GM21717 (cell line): ENCODE results near the gene TRMT61A.
"Not testable (repeated sequence)": the region's sequence is repeated elsewhere in the genome, so short reads cannot be mapped to it uniquely, and the experiment has no call there.

Experiments
- ATAC-seq: cut with Tn5 transposase; IDR thresholded peaks from one replicate; pipeline ENCODE4 v1.9.1; 2021; ENCODE audit warnings: mild to moderate bottlenecking, moderate library complexity; ENCODE audit not compliant: unreplicated experiment

Gene TRMT61A

DNA sequence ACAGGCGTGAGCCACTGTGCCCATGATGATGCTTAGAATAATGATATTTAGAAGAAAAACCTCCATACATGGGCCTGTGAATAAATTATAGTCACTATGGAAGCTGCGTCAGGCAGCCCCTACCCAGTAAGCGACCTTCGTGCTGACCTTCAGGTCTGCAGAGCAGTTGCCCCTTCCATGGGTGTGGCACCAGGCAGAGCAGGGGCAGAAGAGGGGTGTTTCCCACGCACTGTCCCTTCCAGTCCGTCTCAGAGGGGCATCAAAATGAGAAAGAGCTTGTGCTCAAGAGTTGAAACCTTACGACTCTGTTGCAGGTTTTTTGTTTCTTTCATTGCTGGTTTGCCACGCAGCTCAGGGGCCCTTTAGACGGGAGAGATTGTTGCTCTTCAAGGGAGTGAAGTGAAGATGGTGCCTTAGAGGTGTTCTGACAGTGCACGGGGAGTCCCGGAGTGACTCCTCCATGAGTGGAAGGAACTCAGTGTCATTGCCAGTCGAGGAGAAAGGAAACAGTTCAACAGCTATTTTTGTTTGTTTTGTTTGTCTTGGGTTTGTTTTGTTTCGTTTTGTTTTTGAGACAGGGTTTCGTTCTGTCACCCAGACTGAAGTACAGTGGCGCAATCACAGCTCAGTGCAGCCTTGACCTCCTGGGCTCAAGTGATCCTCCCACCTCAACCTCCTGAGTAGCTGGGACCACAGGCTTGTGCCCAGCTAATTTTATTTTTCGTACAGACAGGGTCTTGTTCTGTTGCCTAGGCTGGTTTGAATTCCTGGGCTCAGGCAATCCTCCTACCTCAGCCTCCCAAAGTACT lies 20.3 kb upstream of the TRMT61A start:
- no peak for ATAC-seq

DNA sequence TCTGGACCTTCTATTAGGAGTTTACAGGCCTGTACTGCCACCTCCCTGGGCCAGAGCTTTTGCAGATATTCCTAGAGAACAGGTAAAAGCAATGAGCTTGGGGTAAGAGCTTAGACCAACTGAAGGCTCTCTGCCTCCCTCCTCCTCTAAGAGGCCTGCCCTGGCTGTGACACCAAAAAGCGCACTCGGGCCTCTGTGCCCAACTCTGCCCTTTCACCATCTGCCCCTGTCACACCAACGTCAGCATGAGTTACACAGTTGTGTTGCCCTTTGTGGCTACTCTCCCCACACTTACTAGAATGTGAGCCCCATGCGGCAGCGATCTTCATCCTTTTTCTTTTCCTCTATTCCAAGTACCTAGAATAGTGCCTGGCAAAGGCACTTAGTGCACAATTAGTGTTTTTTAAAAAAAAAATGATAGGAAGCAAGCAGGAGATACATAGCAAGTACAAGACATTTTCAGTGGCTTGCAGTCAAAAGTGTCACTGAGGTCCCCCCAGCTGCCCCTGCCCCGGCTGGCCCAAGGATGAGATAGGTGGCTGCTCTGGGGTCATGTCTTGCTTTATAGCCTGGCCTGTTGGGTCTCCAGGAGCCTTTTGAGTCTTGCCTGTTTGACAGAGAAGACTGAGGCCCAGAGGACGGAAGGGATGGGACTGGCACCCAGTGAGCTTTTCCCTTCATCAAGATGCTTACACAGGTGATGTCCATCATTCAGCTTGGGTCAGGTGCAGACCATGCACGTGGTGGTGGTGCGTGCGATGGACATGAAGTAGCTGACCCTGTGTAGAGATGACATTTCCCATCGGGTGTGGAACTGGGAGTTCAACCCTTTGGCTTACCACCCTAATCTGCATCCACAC lies 18.9 kb upstream of the TRMT61A start:
- ATAC-seq: no peak

DNA sequence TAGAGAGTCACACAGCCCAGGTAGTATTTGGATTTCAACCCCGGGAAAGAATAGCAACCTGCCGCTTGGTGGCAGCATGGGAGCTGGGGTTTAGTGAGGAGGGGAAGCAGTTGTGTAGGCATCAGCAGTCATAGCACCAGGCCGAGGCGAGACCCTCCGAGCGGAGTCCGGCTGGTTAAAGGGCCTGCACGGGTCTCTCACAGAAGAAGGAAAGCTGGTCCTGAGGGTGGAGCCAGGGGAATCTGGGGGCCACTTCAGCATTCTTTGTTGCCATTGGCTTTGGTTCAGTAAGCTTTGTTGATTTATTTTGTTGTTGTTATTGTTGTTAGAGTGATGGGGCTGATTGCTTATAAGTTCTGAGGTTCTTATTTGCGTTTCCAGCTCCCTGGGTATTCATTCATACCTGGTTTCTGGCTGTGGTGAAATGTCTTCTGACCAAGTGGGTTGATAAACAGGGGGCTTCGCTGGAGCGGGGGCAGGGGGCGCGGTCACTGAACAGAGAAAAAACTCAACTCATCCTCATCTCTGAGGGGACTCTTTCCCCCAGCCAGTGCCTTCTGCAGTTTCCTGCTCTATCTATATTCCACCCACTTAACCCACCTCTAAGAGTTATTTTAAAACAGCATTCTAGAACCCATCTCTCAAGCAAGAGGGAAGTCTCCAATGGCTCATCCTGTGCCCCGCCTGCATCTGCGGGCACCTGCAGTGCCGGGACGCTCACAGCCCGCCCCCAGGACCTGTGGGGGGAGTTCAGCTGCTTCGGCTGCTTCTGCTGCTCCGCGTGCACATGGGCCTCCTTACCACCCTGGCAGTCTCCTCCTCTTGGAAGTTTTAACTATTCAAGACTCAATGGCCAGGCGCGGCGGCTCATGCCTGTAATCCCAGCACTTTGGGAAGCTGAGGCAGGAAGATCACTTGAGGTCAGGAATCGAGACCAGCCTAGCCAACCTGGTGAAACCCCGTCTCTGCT lies 18.0 kb upstream of the TRMT61A start:
- no peak for ATAC-seq

DNA sequence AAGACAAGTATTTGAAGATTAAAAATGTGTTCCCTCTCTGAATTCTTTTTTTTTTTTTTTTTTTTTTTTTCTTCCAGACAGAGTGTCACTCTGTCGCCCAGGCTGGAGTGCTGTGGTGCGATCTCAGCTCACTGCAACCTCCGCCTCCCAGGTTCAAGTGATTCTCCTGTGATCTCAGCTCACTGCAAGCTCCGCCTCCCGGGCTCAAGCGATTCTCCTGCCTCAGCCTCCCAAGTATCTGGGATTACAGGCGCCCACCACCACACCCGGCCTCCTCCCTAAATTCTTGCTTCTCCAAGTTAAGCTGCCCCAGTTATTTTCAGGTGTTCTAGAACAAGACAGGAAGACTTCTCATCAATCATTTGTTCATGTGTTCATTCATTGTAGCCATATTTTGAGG lies 16.8 kb upstream of the TRMT61A start:
- not testable (repeated sequence) for ATAC-seq

DNA sequence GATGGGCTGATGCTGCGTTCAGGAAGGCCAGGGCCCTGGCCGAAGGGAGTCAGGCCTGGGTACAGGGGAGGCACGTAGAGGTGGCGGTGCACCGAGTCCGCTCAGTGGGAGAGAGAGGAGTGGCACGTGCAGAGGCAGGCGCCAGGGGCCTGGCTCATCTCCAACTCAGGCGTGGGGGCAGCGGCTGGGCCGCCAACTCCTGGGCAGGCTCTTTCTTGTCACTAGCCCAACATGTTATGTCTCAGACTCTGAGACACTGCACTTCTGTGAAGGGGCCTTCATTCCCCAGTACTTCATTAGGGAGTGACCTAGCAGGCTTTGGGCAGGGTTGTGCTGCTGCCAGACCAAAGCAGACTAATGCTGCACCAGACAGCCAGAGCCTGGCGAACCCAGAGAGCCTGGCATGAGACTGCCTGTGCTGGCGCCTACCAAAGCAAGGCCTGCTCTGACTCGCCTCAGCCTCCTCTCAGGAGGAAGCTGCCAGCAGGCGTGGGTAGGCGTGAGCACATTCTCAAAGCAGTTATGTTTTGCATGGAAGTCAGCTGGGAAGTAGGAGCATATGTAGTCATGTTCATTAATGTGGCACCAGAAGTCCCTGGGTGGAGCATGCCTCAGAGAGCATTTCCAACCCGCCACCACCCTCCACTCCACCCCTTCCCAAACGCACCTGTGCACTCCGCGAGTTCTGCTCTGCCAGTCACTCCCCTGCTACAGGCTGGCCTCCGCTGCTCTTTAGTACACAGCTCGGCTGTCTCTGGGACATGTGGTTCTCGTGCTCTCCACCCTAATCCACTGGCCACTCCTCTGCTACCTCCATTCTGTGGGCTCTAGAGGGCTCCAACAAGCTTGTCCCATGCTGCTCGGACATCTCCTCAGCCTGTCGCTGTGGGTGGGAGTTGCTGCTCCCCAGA lies 16.0 kb upstream of the TRMT61A start:
- ATAC-seq: no peak

DNA sequence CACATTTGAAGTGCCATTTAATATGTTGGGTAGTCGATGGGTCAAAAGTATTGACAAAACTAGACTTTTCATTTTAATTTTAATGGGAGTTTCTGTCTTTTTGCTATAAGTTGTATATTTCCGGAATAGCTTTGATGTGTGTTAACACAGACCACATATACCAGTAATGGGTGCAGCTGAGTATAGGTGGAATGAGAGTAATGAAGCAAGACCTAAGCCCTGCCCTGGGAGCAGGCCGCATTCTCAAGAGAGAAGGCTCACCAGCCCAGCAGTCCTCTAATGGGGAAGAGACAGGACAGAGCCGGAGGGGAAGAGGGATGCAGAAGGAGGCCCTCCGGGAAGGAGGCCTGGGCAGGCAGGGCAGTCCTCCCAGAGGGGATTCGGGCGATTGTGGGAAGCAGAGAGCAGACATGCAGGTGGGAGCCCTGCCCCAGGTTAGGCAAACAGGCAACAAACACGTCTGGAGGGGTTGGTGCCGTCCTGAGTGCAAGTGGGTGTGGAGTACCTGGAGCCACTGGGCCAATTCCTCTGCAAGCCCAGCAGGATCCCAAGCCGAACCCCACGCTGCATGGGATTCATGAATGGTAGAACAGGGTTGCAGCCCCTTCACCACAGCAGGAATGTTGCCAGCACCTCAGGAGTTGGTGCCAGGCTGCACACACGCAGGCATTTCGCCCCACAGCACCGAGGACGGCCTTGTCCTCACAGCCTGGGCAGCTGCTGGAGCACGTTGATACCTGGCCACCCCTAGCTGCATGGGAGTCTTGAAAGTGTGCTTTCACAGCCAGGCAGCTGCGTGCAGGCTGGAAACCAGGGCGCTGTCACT lies 14.2 kb upstream of the TRMT61A start:
- no peak for ATAC-seq

DNA sequence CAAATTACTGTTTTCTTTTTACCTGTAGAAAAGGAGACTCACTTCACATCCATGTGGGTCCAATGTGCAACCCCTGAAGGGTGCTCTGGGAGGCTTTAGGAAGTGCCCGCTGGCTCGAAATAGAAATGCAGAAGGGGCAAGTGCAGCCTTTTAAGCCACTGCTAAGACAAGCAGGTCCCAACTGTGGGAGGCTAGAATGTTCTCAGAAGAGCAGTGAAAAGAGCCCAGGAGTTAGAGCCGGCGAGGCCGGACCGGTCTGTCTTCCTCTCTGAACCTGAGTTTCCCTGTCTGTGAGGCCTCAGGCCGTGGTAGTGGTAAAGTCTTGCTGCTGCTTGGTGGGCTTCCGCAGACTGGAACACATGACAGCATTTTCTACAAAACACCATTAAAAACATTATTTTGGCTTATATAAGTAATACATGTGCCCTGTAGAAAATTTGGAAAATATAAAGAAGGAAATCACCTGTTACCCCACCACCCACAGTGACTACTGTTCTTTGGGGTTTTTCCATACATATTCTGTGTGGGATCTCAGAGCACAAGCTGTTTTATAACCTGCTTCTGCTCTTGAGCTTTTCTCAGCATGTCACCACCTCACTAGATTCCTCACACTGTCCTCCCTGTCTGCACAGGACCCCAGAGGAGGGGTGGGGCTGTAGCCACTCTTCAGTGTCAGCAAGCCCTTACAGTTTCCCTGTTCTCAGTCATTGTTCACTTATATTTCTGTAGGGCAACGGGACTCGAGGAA lies 12.4 kb upstream of the TRMT61A start:
- no peak for ATAC-seq

DNA sequence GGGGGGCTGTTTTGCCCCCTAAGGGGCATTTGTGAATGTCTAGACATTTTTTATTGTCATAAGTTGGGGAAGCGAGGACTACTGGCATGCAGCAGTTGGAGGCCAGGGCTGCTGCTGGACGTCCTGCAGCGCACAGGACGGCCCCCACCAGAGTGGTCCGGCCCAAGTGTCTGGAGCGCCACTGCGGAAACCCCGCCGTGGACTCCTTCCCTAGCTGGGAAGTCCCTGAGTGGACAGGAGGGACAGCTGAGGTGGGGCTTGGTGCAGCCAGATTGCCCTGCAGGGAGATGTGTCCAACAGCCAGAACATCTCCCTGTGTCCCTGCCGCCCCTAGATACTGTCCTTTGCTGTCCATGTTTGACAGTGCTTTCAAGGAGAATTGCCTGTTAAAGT lies 11.8 kb upstream of the TRMT61A start:
- no peak for ATAC-seq

DNA sequence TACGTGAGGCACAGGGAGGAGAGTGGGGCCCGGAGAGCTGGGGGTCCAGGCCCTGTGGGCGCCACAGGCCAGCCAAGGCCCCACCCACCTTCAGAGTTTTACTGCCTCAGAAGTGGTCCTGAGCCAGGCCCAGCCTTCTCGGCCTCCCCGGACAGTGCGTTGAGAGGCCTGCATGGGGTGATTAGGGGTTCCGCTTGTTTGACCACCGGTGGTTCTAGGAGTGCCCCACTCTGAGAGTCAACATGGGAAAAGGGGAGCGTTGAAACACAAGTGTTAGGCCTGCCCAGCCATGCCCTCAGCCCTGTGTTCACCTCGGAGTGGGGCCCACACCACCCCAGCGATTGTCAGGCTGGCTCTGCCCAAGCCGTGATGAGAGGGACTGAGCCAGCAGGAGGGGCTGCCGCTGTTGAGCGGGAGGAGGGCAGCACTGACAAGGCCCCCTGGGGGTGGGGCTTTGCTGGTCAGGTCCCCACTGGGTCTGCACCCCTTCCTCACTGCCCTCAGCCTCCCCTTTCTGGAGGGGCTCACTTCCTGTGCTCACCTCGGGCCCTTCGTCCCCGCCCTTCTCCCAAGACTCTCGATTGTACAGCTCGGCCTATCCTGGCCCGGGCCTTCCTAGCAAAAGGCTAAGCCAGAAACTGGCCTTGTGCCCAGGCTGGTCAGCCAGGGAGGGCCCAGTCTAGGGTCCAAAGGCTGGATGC lies 11.1 kb upstream of the TRMT61A start:
- ATAC-seq: no peak

DNA sequence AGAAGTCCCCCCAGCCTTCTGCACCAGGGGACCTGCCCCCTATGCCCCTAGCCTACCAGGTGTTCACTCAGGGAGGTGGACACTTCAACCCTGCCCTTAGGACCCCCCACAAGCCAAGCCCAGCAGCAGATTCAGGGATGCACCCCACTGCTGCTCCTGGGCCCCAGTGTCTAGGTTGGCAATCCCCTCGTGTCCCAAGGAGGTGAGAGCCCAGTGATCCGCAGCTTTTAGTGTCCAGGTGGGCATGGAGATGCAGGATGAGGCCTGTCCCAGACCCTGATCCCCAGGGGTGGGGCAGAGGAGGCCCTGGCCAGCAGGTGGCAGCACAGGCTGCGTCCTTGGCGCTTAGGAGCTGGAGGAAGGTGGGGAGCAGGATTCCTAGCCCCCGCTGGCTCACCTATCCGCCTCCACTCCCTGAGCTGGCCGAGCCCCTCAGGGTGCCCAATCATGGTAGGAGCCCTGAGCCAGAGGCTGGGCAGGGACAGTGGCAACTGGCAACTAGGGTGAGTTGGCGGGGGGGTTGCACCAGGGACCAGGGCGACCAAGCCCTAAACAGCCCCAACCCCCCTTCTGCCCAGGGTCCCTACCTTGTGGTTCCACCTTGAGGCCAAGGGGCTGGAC lies 10.5 kb upstream of the TRMT61A start:
- ATAC-seq: no peak

DNA sequence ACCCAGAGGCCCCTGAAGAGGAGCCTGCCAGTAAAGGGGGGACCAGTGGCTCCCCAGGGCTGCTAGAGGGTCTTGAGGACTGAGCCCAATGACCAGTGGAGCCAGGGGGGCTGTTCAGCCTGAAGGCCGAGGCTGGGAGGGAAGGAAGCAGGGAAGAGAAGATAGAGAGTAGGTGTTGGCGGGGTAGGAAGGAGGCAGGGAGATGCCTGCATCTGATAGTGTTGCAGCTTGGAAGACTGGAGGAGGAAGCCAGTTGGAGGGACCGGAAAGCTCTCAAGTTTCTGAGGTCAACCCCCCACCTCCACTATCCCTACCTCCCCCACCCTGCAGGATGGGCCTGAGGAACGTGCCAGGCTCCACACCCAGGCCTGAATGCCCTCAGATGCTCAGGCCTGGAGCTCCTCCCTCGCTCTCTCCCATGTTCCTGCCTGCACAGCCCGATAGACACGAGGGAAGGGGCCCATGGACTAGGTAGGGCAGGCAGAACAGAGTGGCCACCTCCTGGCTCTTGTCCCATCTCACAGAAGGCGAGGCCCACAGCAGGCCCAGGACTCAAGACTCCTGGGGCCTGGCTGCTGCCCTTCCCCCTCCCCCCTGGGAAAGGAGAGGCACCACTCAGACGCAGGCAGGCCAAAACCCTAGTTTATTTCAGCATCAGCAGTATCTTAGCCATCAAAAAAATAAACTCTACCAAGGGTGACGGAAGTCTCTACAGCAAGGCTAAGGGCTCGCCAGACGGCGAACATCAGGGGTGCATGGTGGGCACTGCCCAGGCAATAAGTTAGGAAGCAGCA lies 9.8 kb upstream of the TRMT61A start:
- ATAC-seq: no peak

DNA sequence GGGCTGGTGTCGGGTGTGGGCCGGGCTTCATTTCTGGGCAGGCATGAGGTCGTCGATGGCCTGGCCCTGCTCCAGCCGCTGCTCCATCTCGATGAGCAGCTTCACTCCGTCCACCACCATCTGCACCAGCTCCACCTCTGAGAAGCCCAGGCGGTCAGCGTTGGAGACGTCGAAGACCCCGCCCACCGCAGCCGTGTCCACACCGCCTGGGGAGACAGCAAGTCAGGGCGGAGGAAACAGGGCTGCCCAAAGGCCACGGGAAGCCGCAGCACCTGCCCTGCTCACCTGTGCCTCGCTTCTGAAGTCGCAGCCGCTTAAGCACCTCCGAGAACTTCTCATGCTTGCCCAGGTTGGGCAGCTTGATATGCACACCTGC lies 9.2 kb upstream of the TRMT61A start:
- ATAC-seq: no peak

DNA sequence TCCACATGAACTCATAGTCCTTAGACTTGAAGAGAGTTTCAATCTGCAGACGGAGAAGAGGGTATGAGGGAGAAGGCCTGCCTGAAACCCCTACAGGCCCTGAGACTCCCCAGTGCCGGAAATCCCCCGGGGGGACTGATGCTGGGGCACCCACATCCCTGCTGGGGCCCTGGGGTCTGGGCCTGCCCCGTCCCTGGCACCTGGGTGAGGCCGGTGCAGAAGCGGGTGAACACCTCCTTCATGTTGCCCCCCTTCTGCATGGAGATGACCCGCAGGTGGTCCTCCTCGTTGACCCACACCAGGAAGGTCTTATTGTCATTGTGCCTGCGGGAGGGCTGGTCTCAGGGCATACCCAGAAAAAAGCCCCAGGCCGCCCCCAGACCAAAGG lies 8.7 kb upstream of the TRMT61A start:
- no peak for ATAC-seq

DNA sequence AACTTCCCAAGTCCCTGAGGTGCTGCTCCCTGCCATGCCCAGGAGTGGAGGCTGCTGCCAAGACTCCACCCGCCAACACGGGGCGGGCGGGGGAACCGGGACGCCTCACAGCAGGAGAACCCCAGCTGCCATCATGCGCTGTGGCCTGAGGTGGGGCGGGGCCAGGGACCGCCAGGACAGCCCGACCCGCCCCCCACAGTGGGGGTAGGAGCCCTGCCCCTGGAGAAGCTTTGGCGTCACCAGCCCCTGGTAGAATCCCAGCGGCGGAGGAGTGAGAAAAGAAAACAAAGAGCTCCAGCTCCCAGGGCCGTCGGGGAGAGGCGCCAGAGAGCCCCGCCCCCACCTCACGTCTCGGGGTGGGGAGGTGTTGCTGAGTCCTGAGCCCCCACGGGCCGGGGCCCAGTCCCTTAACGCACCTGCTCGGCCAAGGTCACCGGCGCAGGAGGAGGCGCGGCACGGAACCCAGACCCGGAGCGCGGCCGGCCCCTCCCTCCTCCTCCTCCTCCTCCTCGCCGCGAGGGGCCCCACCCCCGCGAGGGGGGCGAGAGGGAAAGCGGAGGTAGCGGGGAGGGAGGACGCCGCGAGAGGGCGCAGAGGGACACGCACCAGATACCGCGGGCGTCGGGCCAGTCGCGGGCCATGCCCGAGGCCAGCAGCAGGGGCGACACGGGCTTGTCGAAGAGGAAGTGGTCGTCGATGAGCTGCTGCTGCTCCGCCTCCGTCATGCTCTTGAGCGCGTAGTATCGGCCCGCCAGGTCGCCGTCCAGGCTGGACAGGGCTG lies 8.1 kb upstream of the TRMT61A start:
- no peak for ATAC-seq

DNA sequence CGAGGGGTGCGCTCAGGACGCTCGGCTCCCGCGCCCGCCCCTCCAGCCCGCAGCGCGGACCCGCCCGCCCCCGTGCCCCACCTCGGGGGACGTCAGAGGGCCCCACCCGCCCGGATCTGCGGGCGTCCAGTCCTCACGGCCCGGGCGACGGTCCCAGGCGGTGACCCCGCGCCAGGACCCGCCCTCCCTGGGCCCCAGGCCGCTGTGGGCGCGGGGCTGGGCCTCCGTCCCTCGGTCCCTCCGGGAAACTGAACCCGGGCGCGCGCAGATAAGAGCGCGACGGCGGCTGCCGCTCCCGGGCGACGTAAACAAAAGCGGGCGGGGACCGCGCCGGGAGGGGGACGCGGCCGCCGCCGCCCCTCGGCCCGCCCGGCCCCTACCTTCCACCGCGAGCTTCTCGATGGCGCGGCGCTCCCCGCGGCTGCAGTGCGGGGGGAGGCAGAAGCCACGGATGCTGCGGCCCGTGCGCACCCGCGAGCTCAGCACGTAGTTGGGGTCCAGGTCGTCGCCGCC lies 7.5 kb upstream of the TRMT61A start:
- ATAC-seq: no peak
